ENCODE measurements around the gene PLPPR1. TPM values are rescaled to one million over a fixed set of nuclear protein-coding genes. Genes with fewer than 3 reads are reported as not detected.
"Not testable (repeated sequence)": the region's sequence is repeated elsewhere in the genome, so short reads cannot be mapped to it uniquely, and the experiment has no call there.

PLPPR1 gene
- total RNA-seq, 1 experiment from 2014 or later = not detected

GRCh38 chr9:101037430-101037829 lies 8.9 kb downstream of the PLPPR1 start:
- no peak for DNase-seq (ENCODE audit: low read depth)
- in situ Hi-C loops (cut with HindIII; ENCODE audit: low pct_unique_long_range_greater_than_20kb, low sequenced_read_pairs) = no loop called here

- in situ Hi-C loops (cut with HindIII; ENCODE audit: low pct_unique_long_range_greater_than_20kb, low sequenced_read_pairs) = no loop called here
- DNase-seq (ENCODE audit: low read depth) = no peak
These were observed 10.0 kb downstream of the PLPPR1 start for GRCh38 chr9:101038488-101038887.

- in situ Hi-C loops (cut with HindIII; ENCODE audit: low pct_unique_long_range_greater_than_20kb, low sequenced_read_pairs) = not testable (repeated sequence)
These were observed 11.1 kb downstream of the PLPPR1 start for GRCh38 chr9:101039581-101039980.

GRCh38 chr9:101047848-101048397 lies 19.4 kb downstream of the PLPPR1 start:
- in situ Hi-C loops (cut with HindIII; ENCODE audit: low pct_unique_long_range_greater_than_20kb, low sequenced_read_pairs) = no loop called here
- no peak for DNase-seq (ENCODE audit: low read depth)

More at GRCh38 chr9:101039581-101039980, 11.1 kb downstream of the PLPPR1 start:
- DNase-seq (ENCODE audit: low read depth) = not testable (repeated sequence)

- in situ Hi-C loops (cut with HindIII; ENCODE audit: low pct_unique_long_range_greater_than_20kb, low sequenced_read_pairs) = no loop called here
- no peak for DNase-seq (ENCODE audit: low read depth)
These were observed 22.1 kb downstream of the PLPPR1 start for GRCh38 chr9:101050650-101051049.

- no peak for DNase-seq (ENCODE audit: low read depth)
- in situ Hi-C loops (cut with HindIII; ENCODE audit: low pct_unique_long_range_greater_than_20kb, low sequenced_read_pairs) = no loop called here
These were observed 26.1 kb downstream of the PLPPR1 start for GRCh38 chr9:101054657-101055056.

- in situ Hi-C loops (cut with HindIII; ENCODE audit: low pct_unique_long_range_greater_than_20kb, low sequenced_read_pairs) = no loop called here
- no peak for DNase-seq (ENCODE audit: low read depth)
These were observed 27.0 kb downstream of the PLPPR1 start for GRCh38 chr9:101055516-101055915.

GRCh38 chr9:101062686-101063085 lies 34.2 kb downstream of the PLPPR1 start:
- DNase-seq (ENCODE audit: low read depth) = no peak
- in situ Hi-C loops (cut with HindIII; ENCODE audit: low pct_unique_long_range_greater_than_20kb, low sequenced_read_pairs) = no loop called here

- DNase-seq (ENCODE audit: low read depth) = no peak
- in situ Hi-C loops (cut with HindIII; ENCODE audit: low pct_unique_long_range_greater_than_20kb, low sequenced_read_pairs) = no loop called here
These were observed 34.7 kb downstream of the PLPPR1 start for GRCh38 chr9:101063192-101063591.

- in situ Hi-C loops (cut with HindIII; ENCODE audit: low pct_unique_long_range_greater_than_20kb, low sequenced_read_pairs) = no loop called here
- DNase-seq (ENCODE audit: low read depth) = no peak
These were observed 35.7 kb downstream of the PLPPR1 start for GRCh38 chr9:101064206-101064605.

GRCh38 chr9:101065930-101066329 lies 37.4 kb downstream of the PLPPR1 start:
- in situ Hi-C loops (cut with HindIII; ENCODE audit: low pct_unique_long_range_greater_than_20kb, low sequenced_read_pairs) = no loop called here
- DNase-seq (ENCODE audit: low read depth) = no peak

- no peak for DNase-seq (ENCODE audit: low read depth)
- in situ Hi-C loops (cut with HindIII; ENCODE audit: low pct_unique_long_range_greater_than_20kb, low sequenced_read_pairs) = no loop called here
These were observed 40.2 kb downstream of the PLPPR1 start for GRCh38 chr9:101068696-101069095.

GRCh38 chr9:101072259-101072658 lies 43.7 kb downstream of the PLPPR1 start:
- in situ Hi-C loops (cut with HindIII; ENCODE audit: low pct_unique_long_range_greater_than_20kb, low sequenced_read_pairs) = no loop called here
- no peak for DNase-seq (ENCODE audit: low read depth)

GRCh38 chr9:101073122-101073521 lies 44.6 kb downstream of the PLPPR1 start:
- in situ Hi-C loops (cut with HindIII; ENCODE audit: low pct_unique_long_range_greater_than_20kb, low sequenced_read_pairs) = no loop called here
- DNase-seq (ENCODE audit: low read depth) = no peak

- no peak for DNase-seq (ENCODE audit: low read depth)
- in situ Hi-C loops (cut with HindIII; ENCODE audit: low pct_unique_long_range_greater_than_20kb, low sequenced_read_pairs) = no loop called here
These were observed 53.1 kb downstream of the PLPPR1 start for GRCh38 chr9:101081641-101082040.

- no peak for DNase-seq (ENCODE audit: low read depth)
- in situ Hi-C loops (cut with HindIII; ENCODE audit: low pct_unique_long_range_greater_than_20kb, low sequenced_read_pairs) = no loop called here
These were observed 55.1 kb downstream of the PLPPR1 start for GRCh38 chr9:101083448-101084202.

- DNase-seq (ENCODE audit: low read depth) = no peak
- in situ Hi-C loops (cut with HindIII; ENCODE audit: low pct_unique_long_range_greater_than_20kb, low sequenced_read_pairs) = no loop called here
These were observed 58.9 kb downstream of the PLPPR1 start for GRCh38 chr9:101087426-101087825.

GRCh38 chr9:101092922-101093321 lies 64.4 kb downstream of the PLPPR1 start:
- in situ Hi-C loops (cut with HindIII; ENCODE audit: low pct_unique_long_range_greater_than_20kb, low sequenced_read_pairs) = no loop called here
- no peak for DNase-seq (ENCODE audit: low read depth)

GRCh38 chr9:101093620-101094019 lies 65.1 kb downstream of the PLPPR1 start:
- in situ Hi-C loops (cut with HindIII; ENCODE audit: low pct_unique_long_range_greater_than_20kb, low sequenced_read_pairs) = no loop called here
- DNase-seq (ENCODE audit: low read depth) = peak; percentile 26

- DNase-seq (ENCODE audit: low read depth) = no peak
- in situ Hi-C loops (cut with HindIII; ENCODE audit: low pct_unique_long_range_greater_than_20kb, low sequenced_read_pairs) = no loop called here
These were observed 66.2 kb downstream of the PLPPR1 start for GRCh38 chr9:101094686-101095085.

Measured in Caki2 (cell line).